WERI-Rb-1 (cell line): Measurements from ENCODE around the gene THEMIS2.

ENCODE experiments used
- DNase-seq: peaks from one replicate; pipeline ENCODE4 v3.0.0-alpha.2; 2020
- H3K27ac ChIP-seq: fragments of 250-450 bp; sonication (Bioruptor Pico); 2 replicates; pipeline ENCODE4 v1.5.1; 2020; ENCODE audit warnings: mild to moderate bottlenecking, moderate library complexity
- H3K27me3 ChIP-seq: fragments of 250-450 bp; sonication (Bioruptor Pico); 2 replicates; pipeline ENCODE4 v1.5.1; 2021; ENCODE audit warnings: mild to moderate bottlenecking, low read depth, moderate library complexity; ENCODE audit not compliant: insufficient read depth, severe bottlenecking
- H3K36me3 ChIP-seq: fragments of 250-450 bp; sonication (Bioruptor Pico); 2 replicates; pipeline ENCODE4 v1.5.1; 2020; ENCODE audit warnings: mild to moderate bottlenecking, moderate library complexity
- H3K4me3 ChIP-seq: 2 replicates; pipeline ENCODE4 v1.5.1; 2011; ENCODE audit warnings: low read depth, mild to moderate bottlenecking, control low read depth, low read length
- H3K9me3 ChIP-seq: fragments of 250-450 bp; sonication (Bioruptor Pico); 2 replicates; pipeline ENCODE4 v1.5.1; 2021; ENCODE audit warnings: mild to moderate bottlenecking, moderate library complexity; ENCODE audit not compliant: severe bottlenecking
- TF ChIP-seq, protein P1 (sequence below): IDR thresholded peaks from 2 replicates; pipeline ENCODE4 v1.5.1; 2011; ENCODE audit warnings: low read depth, mild to moderate bottlenecking, control low read depth, inconsistent platforms, low read length

THEMIS2 gene

DNA sequence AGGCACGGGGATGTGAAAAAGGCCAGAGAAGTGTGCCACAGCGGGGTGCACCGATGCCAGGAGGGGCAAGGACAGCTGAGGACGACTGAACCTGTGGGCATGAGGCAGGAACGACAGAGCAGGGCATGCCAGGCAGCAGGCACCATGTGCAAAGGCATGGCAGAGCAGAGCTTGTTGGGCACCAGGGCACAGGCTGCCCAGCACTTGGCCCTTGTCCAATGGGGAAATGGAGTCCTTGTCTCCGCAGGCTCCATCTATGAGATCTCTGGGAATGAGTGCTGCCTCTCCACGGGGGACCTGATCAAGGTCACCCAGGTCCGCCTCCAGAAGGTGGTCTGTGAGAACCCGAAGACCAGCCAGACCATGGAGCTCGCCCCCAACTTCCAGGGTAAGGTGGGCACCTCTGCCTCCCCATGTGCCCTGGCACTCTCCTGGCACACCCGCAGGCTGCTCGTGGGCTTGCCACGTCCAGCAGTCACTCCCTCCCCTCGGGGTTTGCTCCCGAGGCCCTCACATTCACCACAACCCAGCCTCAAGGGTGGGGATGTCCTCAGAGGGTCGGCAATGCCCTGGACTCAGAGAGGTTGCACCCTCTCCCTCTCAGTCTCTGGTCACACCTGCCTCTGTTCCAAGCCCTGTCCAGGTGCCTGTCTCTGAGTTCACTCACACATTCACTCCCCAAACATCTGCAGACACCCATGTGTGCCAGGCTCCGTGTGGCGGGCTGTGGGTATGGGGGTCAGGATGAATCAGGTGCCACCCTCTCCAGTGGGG is 4.2 kb downstream of the THEMIS2 start:
- TF ChIP-seq, protein P1, sequence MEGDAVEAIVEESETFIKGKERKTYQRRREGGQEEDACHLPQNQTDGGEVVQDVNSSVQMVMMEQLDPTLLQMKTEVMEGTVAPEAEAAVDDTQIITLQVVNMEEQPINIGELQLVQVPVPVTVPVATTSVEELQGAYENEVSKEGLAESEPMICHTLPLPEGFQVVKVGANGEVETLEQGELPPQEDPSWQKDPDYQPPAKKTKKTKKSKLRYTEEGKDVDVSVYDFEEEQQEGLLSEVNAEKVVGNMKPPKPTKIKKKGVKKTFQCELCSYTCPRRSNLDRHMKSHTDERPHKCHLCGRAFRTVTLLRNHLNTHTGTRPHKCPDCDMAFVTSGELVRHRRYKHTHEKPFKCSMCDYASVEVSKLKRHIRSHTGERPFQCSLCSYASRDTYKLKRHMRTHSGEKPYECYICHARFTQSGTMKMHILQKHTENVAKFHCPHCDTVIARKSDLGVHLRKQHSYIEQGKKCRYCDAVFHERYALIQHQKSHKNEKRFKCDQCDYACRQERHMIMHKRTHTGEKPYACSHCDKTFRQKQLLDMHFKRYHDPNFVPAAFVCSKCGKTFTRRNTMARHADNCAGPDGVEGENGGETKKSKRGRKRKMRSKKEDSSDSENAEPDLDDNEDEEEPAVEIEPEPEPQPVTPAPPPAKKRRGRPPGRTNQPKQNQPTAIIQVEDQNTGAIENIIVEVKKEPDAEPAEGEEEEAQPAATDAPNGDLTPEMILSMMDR, result no peak
- H3K4me3 ChIP-seq, result no peak overlapping the region
- no peaks in the 10 kb centered on the region for H3K27me3 ChIP-seq
- H3K36me3 ChIP-seq, result no peaks in the 10 kb centered on the region
- no peak for DNase-seq
- H3K9me3 ChIP-seq, result no peaks in the 10 kb centered on the region
- no peak overlapping the region for H3K27ac ChIP-seq

- Histone ChIP-seq H3K9me3 (no peaks in the 10 kb centered on the region), H3K4me3 (no peak overlapping the region), H3K27me3 (no peaks in the 10 kb centered on the region), H3K36me3 (no peaks in the 10 kb centered on the region), H3K27ac (no peak overlapping the region)
- DNase-seq, result no peak
- TF ChIP-seq, protein P1, result no peak
These were observed 4.7 kb downstream of the THEMIS2 start for GRCh38 chr1:27877115-27877416.

- Histone ChIP-seq H3K27me3 (no peaks in the 10 kb centered on the region), H3K4me3 (no peak overlapping the region), H3K9me3 (no peaks in the 10 kb centered on the region), H3K27ac (no peak overlapping the region), H3K36me3 (no peaks in the 10 kb centered on the region)
- TF ChIP-seq, protein P1, result no peak
- no peak for DNase-seq
These were observed 5.7 kb downstream of the THEMIS2 start for GRCh38 chr1:27878039-27878438.

GRCh38 chr1:27878787-27879335 is 6.5 kb downstream of the THEMIS2 start:
- H3K27ac ChIP-seq, result no peak overlapping the region

GRCh38 chr1:27879374-27880082 is 7.2 kb downstream of the THEMIS2 start:
- TF ChIP-seq, protein P1, result no peak
- Histone ChIP-seq H3K27me3 (no peaks in the 10 kb centered on the region), H3K36me3 (peaks cover 4% of the 10 kb centered on the region), H3K9me3 (no peaks in the 10 kb centered on the region), H3K4me3 (no peak overlapping the region), H3K27ac (no peak overlapping the region)
- DNase-seq, result no peak

More at GRCh38 chr1:27878787-27879335, 6.5 kb downstream of the THEMIS2 start:
- TF ChIP-seq, protein P1, result no peak
- H3K27me3 ChIP-seq, result no peaks in the 10 kb centered on the region
- DNase-seq, result no peak
- no peak overlapping the region for H3K4me3 ChIP-seq
- H3K9me3 ChIP-seq, result no peaks in the 10 kb centered on the region
- H3K36me3 ChIP-seq, result peaks cover under 1% of the 10 kb centered on the region
